Measurements from ENCODE around the gene ITPR2. TPM values are rescaled to one million over a fixed set of nuclear protein-coding genes. Genes with fewer than 3 reads are reported as not detected.

The ITPR2 gene
- total RNA-seq, 1 experiment from 2014 or later: 41.6 TPM

- Mint-ChIP-seq H3K36me3 (ENCODE audit: insufficient read depth, unreplicated experiment) (peaks cover 5% of the 10 kb centered on the region), H3K4me3 (ENCODE audit: unreplicated experiment) (no peak overlapping the region), H3K9me3 (ENCODE audit: unreplicated experiment) (no peaks in the 10 kb centered on the region), H3K27me3 (ENCODE audit: insufficient read depth, unreplicated experiment) (no peaks in the 10 kb centered on the region), H3K27ac (ENCODE audit: unreplicated experiment) (no peak overlapping the region), H3K4me1 (ENCODE audit: low read depth, unreplicated experiment) (no peaks in the 10 kb centered on the region)
- TF ChIP-seq CTCF (IDR thresholded peaks at IDR 0.05; ENCODE audit: insufficient read depth in 1 of 2, low read depth in 1 of 2, low read length in 1 of 2, severe bottlenecking in 1 of 2, unreplicated experiment in 1 of 2): no peak
- H3K4me3 ChIP-seq (ENCODE audit: low read depth, low read length): no peak overlapping the region
- no peaks in the 10 kb centered on the region for H3K36me3 ChIP-seq (ENCODE audit: control insufficient read depth, insufficient read depth, low read length)
- no peaks in the 10 kb centered on the region for H3K4me1 ChIP-seq
- intact Hi-C loops (cut with micrococcal nuclease; ENCODE audit: unreplicated experiment): no loop called here
- ChIA-PET POLR2A (no interaction called here), CTCF (no interaction called here)
- 0 out of 2 replicates have a peak, but pooled peaks cover 7% of the 10 kb centered on the region for H3K9me3 ChIP-seq
- BruUV-seq (replicated peaks): no TSS peak
- H3K27me3 ChIP-seq (replicated peaks; ENCODE audit: control insufficient read depth, insufficient read depth, low read length): no peaks in the 10 kb centered on the region
- no peak for DNase-seq
Observed at GRCh38 chr12:26684101-26684500, 148.9 kb downstream of the ITPR2 start.

GRCh38 chr12:26683443-26683842 lies 149.6 kb downstream of the ITPR2 start:
- no peaks in the 10 kb centered on the region for H3K4me1 ChIP-seq
- H3K4me3 Mint-ChIP-seq (ENCODE audit: unreplicated experiment): no peak overlapping the region
- intact Hi-C loops (cut with micrococcal nuclease; ENCODE audit: unreplicated experiment): no loop called here
- ChIA-PET CTCF (no interaction called here), POLR2A (no interaction called here)
- H3K4me3 ChIP-seq (ENCODE audit: low read depth, low read length): no peak overlapping the region
- no peaks in the 10 kb centered on the region for H3K9me3 Mint-ChIP-seq (ENCODE audit: unreplicated experiment)
- BruUV-seq (replicated peaks): no TSS peak
- DNase-seq: no peak
- no peaks in the 10 kb centered on the region for H3K27me3 Mint-ChIP-seq (ENCODE audit: insufficient read depth, unreplicated experiment)
- H3K27me3 ChIP-seq (replicated peaks; ENCODE audit: control insufficient read depth, insufficient read depth, low read length): no peaks in the 10 kb centered on the region
- H3K9me3 ChIP-seq: 0 out of 2 replicates have a peak, but pooled peaks cover 7% of the 10 kb centered on the region
- TF ChIP-seq CTCF (IDR thresholded peaks at IDR 0.05; ENCODE audit: insufficient read depth in 1 of 2, low read depth in 1 of 2, low read length in 1 of 2, severe bottlenecking in 1 of 2, unreplicated experiment in 1 of 2): no peak
- no peak overlapping the region for H3K27ac Mint-ChIP-seq (ENCODE audit: unreplicated experiment)
- H3K36me3 ChIP-seq (ENCODE audit: control insufficient read depth, insufficient read depth, low read length): no peaks in the 10 kb centered on the region
- peaks cover 5% of the 10 kb centered on the region for H3K36me3 Mint-ChIP-seq (ENCODE audit: insufficient read depth, unreplicated experiment)
- no peaks in the 10 kb centered on the region for H3K4me1 Mint-ChIP-seq (ENCODE audit: low read depth, unreplicated experiment)

GRCh38 chr12:26680727-26681455 lies 152.1 kb downstream of the ITPR2 start:
- intact Hi-C loops (cut with micrococcal nuclease; ENCODE audit: unreplicated experiment): no loop called here
- no peaks in the 10 kb centered on the region for H3K36me3 Mint-ChIP-seq (ENCODE audit: insufficient read depth, unreplicated experiment)
- ChIA-PET POLR2A (interaction anchor here (0.5 kb wide), 1 partner anchor 33 kb away, joined by 3 read pairs; no protein-coding TSS in a partner anchor), CTCF (interaction anchor here (0.6 to 1.1 kb wide), 2 partner anchors 21 to 22 kb away, joined by 3 to 4 read pairs; no protein-coding TSS in a partner anchor)
- no peak overlapping the region for H3K27ac Mint-ChIP-seq (ENCODE audit: unreplicated experiment)
- no peak overlapping the region for H3K4me3 Mint-ChIP-seq (ENCODE audit: unreplicated experiment)
- Histone ChIP-seq H3K4me3 (ENCODE audit: low read depth, low read length) (no peak overlapping the region), H3K27me3 (replicated peaks; ENCODE audit: control insufficient read depth, insufficient read depth, low read length) (no peaks in the 10 kb centered on the region), H3K36me3 (ENCODE audit: control insufficient read depth, insufficient read depth, low read length) (no peaks in the 10 kb centered on the region), H3K9me3 (0 out of 2 replicates have a peak, but pooled peaks cover 7% of the 10 kb centered on the region), H3K4me1 (no peaks in the 10 kb centered on the region)
- BruUV-seq (replicated peaks): no TSS peak
- no peak for TF ChIP-seq CTCF (IDR thresholded peaks at IDR 0.05; ENCODE audit: insufficient read depth in 1 of 2, low read depth in 1 of 2, low read length in 1 of 2, severe bottlenecking in 1 of 2, unreplicated experiment in 1 of 2)
- no peaks in the 10 kb centered on the region for H3K4me1 Mint-ChIP-seq (ENCODE audit: low read depth, unreplicated experiment)
- H3K27me3 Mint-ChIP-seq (ENCODE audit: insufficient read depth, unreplicated experiment): no peaks in the 10 kb centered on the region
- no peaks in the 10 kb centered on the region for H3K9me3 Mint-ChIP-seq (ENCODE audit: unreplicated experiment)
- DNase-seq: no peak

Data from Caco-2 (cell line).